Astrocyte (in vitro differentiated cells and primary cell): Measurements from ENCODE around the gene ELMO1. TPM values are rescaled to one million over a fixed set of nuclear protein-coding genes. Genes with fewer than 3 reads are reported as not detected.

Source experiments
- DNase-seq: peaks from one replicate; pipeline ENCODE4 v3.0.0-alpha.2; 2010; ENCODE audit warnings: low read depth
- FAIRE-seq: peaks from 2 replicates; lab custom pipeline; 2011; peaks lifted over from hg19 to GRCh38; lab: Jason Lieb, UNC
- H2AFZ ChIP-seq: 2 replicates; pipeline ENCODE4 v1.6.0; 2012; ENCODE audit warnings: low read depth, low read length, inconsistent platforms
- H3K27ac ChIP-seq: 2 replicates; pipeline ENCODE4 v1.5.1; 2011; ENCODE audit warnings: low read depth, low read length, inconsistent platforms
- H3K27me3 ChIP-seq: 2 replicates; pipeline ENCODE4 v1.6.0; 2011; ENCODE audit warnings: low read length, inconsistent platforms; ENCODE audit not compliant: insufficient read depth
- H3K36me3 ChIP-seq: 2 replicates; pipeline ENCODE4 v1.5.1; 2011; ENCODE audit warnings: low read length, inconsistent platforms; ENCODE audit not compliant: insufficient read depth
- H3K4me1 ChIP-seq: 2 replicates; pipeline ENCODE4 v1.5.1; 2011; ENCODE audit warnings: low read length, inconsistent platforms; ENCODE audit not compliant: insufficient read depth
- H3K4me2 ChIP-seq: 2 replicates; pipeline ENCODE4 v1.6.0; 2012; ENCODE audit warnings: low read length, inconsistent platforms
- H3K4me3 ChIP-seq: 2 replicates; pipeline ENCODE4 v1.5.1; 2011; ENCODE audit warnings: low read depth, mild to moderate bottlenecking, low read length, inconsistent platforms; ENCODE audit not compliant: insufficient read depth
- H3K79me2 ChIP-seq: 2 replicates; pipeline ENCODE4 v1.6.0; 2012; ENCODE audit warnings: mild to moderate bottlenecking, low read length, inconsistent platforms; ENCODE audit not compliant: insufficient read depth
- H3K9ac ChIP-seq: 2 replicates; pipeline ENCODE4 v1.6.0; 2012; ENCODE audit warnings: mild to moderate bottlenecking, low read length, inconsistent platforms
- H3K9me3 ChIP-seq: 2 replicates; pipeline ENCODE4 v1.5.1; 2012; ENCODE audit warnings: low read depth, mild to moderate bottlenecking, low read length, inconsistent platforms; ENCODE audit not compliant: insufficient read depth
- H4K20me1 ChIP-seq: 2 replicates; pipeline ENCODE4 v1.6.0; 2012; ENCODE audit warnings: low read length, inconsistent platforms; ENCODE audit not compliant: insufficient read depth
- H3K27ac Mint-ChIP-seq: one replicate; pipeline ENCODE4 v1.8.0; 2021; ENCODE audit warnings: mild to moderate bottlenecking, mixed read lengths; ENCODE audit not compliant: unreplicated experiment
- H3K27me3 Mint-ChIP-seq: one replicate; pipeline ENCODE4 v1.8.0; 2021; ENCODE audit warnings: low read depth, mixed read lengths; ENCODE audit not compliant: unreplicated experiment
- H3K36me3 Mint-ChIP-seq: one replicate; pipeline ENCODE4 v1.8.0; 2021; ENCODE audit warnings: low read depth, mixed read lengths; ENCODE audit not compliant: unreplicated experiment
- H3K4me1 Mint-ChIP-seq: one replicate; pipeline ENCODE4 v1.8.0; 2021; ENCODE audit warnings: low read depth, mixed read lengths; ENCODE audit not compliant: unreplicated experiment
- H3K4me3 Mint-ChIP-seq: one replicate; pipeline ENCODE4 v1.8.0; 2021; ENCODE audit warnings: mild to moderate bottlenecking, moderate library complexity, mixed read lengths; ENCODE audit not compliant: unreplicated experiment
- H3K9me3 Mint-ChIP-seq: one replicate; pipeline ENCODE4 v1.8.0; 2021; ENCODE audit warnings: mild to moderate bottlenecking, mixed read lengths; ENCODE audit not compliant: unreplicated experiment
- CTCF ChIP-seq: IDR thresholded peaks from 2 replicates; pipeline ENCODE4 v1.5.1; 2011; ENCODE audit warnings: low read depth, mild to moderate bottlenecking, inconsistent platforms, low read length, moderate library complexity; ENCODE audit not compliant: insufficient read depth
- EZH2 ChIP-seq: IDR thresholded peaks from 2 replicates; pipeline ENCODE4 v1.6.1; 2012; ENCODE audit warnings: mild to moderate bottlenecking, low read length, inconsistent platforms; ENCODE audit not compliant: insufficient read depth
- total RNA-seq: library from RNA; stranded (reverse); gene quantifications from 2 replicates; pipeline ENCODE4 v1.2.1, GENCODE V29; 2021

The ELMO1 gene
- total RNA-seq, 1 donor from 2014 or later = 20.4 TPM

- no peaks in the 10 kb centered on the region for H3K27me3 Mint-ChIP-seq
- TF ChIP-seq CTCF = no peak
- peaks cover 4% of the 10 kb centered on the region for H3K36me3 Mint-ChIP-seq
- no peak overlapping the region for H3K27ac Mint-ChIP-seq
- H3K9me3 ChIP-seq = no peaks in the 10 kb centered on the region
- no peak overlapping the region for H3K27ac ChIP-seq
- H2AFZ ChIP-seq = no peak overlapping the region
- H3K4me1 ChIP-seq = no peaks in the 10 kb centered on the region
- no peak overlapping the region for H3K4me3 ChIP-seq
- H3K4me2 ChIP-seq = no peak overlapping the region
- no peaks in the 10 kb centered on the region for H3K79me2 ChIP-seq
- peaks cover 3% of the 10 kb centered on the region for H3K9me3 Mint-ChIP-seq
- no peaks in the 10 kb centered on the region for H3K27me3 ChIP-seq
- peaks cover 24% of the 10 kb centered on the region for H3K4me1 Mint-ChIP-seq
- H4K20me1 ChIP-seq = no peaks in the 10 kb centered on the region
- FAIRE-seq (no peak), DNase-seq (no peak)
- H3K4me3 Mint-ChIP-seq = no peak overlapping the region
- no peaks in the 10 kb centered on the region for H3K36me3 ChIP-seq
- no peak overlapping the region for H3K9ac ChIP-seq
Observed at GRCh38 chr7:37352251-37352880, 96.3 kb downstream of the ELMO1 start.

- Mint-ChIP-seq H3K4me3 (no peak overlapping the region), H3K9me3 (peaks cover 3% of the 10 kb centered on the region), H3K27ac (no peak overlapping the region), H3K4me1 (peaks cover 21% of the 10 kb centered on the region), H3K36me3 (peaks cover 4% of the 10 kb centered on the region), H3K27me3 (no peaks in the 10 kb centered on the region)
- Histone ChIP-seq H3K4me3 (no peak overlapping the region), H3K9me3 (no peaks in the 10 kb centered on the region), H3K4me2 (no peak overlapping the region), H3K4me1 (no peaks in the 10 kb centered on the region), H2AFZ (no peak overlapping the region), H3K9ac (no peak overlapping the region), H3K36me3 (no peaks in the 10 kb centered on the region), H3K79me2 (no peaks in the 10 kb centered on the region), H4K20me1 (no peaks in the 10 kb centered on the region), H3K27me3 (no peaks in the 10 kb centered on the region), H3K27ac (no peak overlapping the region)
- FAIRE-seq (no peak), DNase-seq (no peak)
- no peak for TF ChIP-seq CTCF
- no peak for TF ChIP-seq EZH2
Observed at GRCh38 chr7:37351716-37352115, 96.9 kb downstream of the ELMO1 start.

- H3K9me3 Mint-ChIP-seq = peaks cover 3% of the 10 kb centered on the region
- Histone ChIP-seq H3K4me1 (no peaks in the 10 kb centered on the region), H3K9ac (no peak overlapping the region), H3K79me2 (no peaks in the 10 kb centered on the region), H3K4me2 (no peak overlapping the region), H3K36me3 (no peaks in the 10 kb centered on the region), H3K4me3 (no peak overlapping the region), H4K20me1 (no peaks in the 10 kb centered on the region), H3K27me3 (no peaks in the 10 kb centered on the region), H3K9me3 (no peaks in the 10 kb centered on the region), H2AFZ (no peak overlapping the region), H3K27ac (no peak overlapping the region)
- DNase-seq (no peak), FAIRE-seq (no peak)
- H3K36me3 Mint-ChIP-seq = peaks cover 4% of the 10 kb centered on the region
- no peak overlapping the region for H3K27ac Mint-ChIP-seq
- H3K27me3 Mint-ChIP-seq = no peaks in the 10 kb centered on the region
- peaks cover 15% of the 10 kb centered on the region for H3K4me1 Mint-ChIP-seq
- H3K4me3 Mint-ChIP-seq = no peak overlapping the region
- TF ChIP-seq CTCF = no peak
- no peak for TF ChIP-seq EZH2
Observed at GRCh38 chr7:37349979-37350590, 98.6 kb downstream of the ELMO1 start.
